D721Med (cell line): ENCODE data around the gene THRA.

Source experiments
- DNase-seq: peaks from one replicate; pipeline ENCODE4 v3.0.0; 2011; ENCODE audit warnings: low spot score; ENCODE audit not compliant: insufficient read length
- FAIRE-seq: peaks from 2 replicates; lab custom pipeline; 2011; peaks lifted over from hg19 to GRCh38; lab: Jason Lieb, UNC
- TF ChIP-seq, protein P1 (sequence below): IDR thresholded peaks from 2 replicates; pipeline ENCODE4 v1.5.1; 2012; ENCODE audit warnings: mild to moderate bottlenecking, control low read depth; ENCODE audit not compliant: insufficient read depth; ENCODE audit errors: missing control alignments

The THRA gene

DNA sequence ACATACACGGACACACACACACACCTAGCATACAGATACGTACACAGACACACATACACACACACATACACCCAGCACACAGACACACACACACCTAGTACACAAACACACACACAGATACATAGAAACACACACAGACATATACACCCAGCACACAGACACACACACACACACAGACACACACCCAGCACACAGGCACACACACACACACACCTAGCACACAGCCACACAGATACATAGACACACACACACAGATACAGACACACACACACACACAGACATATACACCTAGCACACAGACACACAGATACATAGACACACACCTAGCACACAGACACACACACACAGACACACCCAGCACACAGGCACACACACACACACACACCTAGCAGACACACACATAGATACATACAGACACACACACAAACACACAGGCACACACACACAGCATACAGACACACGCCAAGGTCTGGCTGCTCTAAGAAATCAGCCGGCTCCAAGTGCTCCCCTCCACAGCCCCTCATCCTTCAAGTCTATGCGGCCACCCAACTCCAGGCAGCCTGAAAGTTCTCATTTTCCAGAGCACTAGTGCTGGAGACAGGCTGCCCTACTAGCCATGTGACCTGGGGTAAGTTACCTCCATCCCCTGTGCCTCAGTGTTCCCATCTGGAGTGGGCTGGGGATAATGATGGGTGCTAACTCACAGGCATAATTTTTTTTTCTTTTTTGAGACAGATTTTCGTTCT is 24.5 kb downstream of the THRA start:
- DNase-seq (no peak), FAIRE-seq (no peak)
- TF ChIP-seq, protein P1, sequence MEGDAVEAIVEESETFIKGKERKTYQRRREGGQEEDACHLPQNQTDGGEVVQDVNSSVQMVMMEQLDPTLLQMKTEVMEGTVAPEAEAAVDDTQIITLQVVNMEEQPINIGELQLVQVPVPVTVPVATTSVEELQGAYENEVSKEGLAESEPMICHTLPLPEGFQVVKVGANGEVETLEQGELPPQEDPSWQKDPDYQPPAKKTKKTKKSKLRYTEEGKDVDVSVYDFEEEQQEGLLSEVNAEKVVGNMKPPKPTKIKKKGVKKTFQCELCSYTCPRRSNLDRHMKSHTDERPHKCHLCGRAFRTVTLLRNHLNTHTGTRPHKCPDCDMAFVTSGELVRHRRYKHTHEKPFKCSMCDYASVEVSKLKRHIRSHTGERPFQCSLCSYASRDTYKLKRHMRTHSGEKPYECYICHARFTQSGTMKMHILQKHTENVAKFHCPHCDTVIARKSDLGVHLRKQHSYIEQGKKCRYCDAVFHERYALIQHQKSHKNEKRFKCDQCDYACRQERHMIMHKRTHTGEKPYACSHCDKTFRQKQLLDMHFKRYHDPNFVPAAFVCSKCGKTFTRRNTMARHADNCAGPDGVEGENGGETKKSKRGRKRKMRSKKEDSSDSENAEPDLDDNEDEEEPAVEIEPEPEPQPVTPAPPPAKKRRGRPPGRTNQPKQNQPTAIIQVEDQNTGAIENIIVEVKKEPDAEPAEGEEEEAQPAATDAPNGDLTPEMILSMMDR, result no peak

DNA sequence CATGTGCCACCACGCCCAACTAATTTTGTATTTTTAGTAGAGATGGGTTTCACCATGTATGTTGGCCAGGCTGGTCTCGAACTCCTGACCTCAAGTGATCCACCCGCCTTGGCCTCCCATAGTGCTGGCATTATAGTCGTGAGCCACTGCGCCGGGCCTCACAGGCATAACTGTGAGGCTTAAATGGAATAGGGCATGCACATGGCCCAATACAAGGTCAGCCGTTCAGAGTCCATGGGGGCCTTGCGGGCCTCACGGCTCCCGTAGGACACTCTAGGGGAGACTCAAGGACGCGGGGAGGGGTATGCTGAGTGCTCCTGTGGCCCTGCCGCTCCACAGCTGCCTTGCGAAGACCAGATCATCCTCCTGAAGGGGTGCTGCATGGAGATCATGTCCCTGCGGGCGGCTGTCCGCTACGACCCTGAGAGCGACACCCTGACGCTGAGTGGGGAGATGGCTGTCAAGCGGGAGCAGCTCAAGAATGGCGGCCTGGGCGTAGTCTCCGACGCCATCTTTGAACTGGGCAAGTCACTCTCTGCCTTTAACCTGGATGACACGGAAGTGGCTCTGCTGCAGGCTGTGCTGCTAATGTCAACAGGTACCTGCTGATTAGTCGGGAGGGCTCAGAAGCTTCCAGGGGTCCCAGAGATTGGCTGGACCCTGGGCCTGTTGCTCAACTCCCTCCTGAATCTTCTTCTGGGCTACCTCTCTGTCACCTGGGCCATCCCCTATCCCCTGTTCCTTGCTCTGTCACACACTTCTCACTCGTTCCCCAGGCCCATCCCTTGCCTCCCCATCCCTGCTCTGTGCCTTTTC is 25.3 kb downstream of the THRA start:
- TF ChIP-seq, protein P1, result no peak
- FAIRE-seq (no peak), DNase-seq (no peak)

DNA sequence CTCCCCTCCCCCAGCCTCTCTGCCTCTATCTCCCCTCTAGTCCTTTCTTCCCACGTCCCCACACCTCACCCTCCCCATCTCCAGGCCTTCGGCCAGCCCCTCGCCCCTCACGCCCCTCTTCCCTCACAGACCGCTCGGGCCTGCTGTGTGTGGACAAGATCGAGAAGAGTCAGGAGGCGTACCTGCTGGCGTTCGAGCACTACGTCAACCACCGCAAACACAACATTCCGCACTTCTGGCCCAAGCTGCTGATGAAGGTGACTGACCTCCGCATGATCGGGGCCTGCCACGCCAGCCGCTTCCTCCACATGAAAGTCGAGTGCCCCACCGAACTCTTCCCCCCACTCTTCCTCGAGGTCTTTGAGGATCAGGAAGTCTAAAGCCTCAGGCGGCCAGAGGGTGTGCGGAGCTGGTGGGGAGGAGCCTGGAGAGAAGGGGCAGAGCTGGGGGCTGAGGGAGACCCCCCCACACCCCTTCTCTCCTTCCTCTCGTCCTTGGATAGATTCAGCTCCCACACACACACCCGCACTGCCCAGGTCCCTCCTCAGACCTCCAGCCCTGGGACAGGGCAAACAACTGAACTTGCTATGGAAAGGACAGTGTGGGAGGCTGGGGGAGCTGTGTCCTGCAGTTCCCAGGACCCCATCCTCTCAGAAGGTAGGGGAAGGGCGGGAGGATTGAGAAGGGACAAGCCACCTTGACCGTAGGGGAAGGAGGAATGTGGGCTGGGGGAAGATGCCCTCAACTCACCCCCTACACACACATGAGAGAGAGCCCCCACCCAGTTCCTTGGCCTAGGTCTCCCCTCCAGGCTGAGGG is 26.5 kb downstream of the THRA start:
- TF ChIP-seq, protein P1, result no peak
- DNase-seq, result no peak
- no peak for FAIRE-seq

DNA sequence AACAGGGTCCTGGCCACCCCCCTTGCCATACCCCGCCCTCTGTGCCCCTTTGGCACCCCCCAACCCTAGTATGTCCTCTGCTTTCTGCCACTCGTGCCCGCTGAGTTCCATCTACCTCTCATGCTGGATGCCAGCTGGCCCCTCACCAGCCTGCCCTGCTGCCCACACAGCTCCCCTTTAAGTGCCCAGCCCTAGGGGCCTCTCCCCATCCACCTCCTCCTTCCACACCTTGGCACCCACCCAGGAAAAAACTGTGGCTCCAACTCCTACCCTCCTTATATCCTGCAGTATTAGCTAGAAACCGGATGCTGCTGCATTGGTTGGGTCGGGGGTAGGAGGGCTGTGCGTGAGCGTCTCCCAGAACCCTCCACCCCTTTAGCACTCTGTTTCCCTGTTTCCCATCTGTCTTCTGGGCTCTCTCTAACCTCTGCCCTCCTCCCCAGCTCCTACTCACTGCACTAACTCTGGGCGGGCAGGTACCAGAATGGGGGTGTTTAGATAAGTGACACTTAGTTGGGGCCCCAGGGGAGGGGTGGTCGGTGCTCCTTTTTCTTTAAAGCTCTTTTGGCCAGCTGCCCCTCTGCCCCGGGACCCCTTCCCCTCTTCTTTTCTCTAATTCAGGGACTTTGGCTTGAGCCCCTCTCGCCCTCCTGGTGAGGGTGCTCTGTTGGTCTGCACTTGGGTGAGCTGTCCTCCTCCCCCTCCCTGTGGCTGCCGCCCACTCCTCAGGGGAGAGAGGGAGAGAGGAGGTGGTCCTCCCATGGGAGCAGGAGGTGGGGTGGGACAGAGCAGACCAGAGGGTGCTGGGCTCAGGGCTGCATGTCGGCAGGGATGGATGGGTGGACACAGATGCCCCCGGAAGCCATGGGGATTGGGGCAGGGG is 27.7 kb downstream of the THRA start:
- FAIRE-seq (no peak), DNase-seq (no peak)
- TF ChIP-seq, protein P1, result no peak

DNA sequence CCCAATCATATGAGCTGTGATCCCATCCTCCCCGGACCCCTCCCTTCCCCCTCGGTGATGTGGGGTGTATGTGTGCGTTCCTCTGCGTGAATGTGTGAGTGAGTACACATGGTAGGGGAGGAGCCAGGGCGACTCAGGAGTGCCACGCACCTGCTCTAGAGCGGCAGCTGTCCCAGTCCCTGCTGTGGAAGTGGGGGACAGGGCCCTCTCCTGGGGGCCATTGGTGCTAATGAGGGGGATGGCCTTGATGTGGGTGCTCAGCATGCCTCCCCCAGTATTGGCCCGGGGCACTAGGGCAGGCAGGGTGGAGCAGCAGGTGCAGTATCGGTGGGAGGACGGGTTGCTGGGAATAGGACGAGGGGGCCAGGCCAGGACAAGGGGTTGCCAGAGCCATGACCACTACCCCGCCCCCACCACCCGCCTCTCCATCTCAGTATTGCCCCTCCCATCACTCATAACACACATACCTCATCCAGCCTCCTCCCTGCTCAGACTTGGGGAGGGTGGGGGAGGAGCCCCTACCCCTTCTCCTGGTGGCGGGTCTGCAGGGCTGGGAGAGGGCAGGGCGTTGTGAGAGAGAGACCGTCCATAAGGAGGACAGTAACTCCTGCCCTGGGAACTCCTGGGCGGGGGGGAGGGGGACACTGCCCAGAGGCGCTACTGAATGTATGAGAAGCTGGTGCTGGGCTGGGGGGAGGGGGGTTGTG is 29.1 kb downstream of the THRA start:
- DNase-seq (no peak), FAIRE-seq (no peak)
- TF ChIP-seq, protein P1, result no peak

DNA sequence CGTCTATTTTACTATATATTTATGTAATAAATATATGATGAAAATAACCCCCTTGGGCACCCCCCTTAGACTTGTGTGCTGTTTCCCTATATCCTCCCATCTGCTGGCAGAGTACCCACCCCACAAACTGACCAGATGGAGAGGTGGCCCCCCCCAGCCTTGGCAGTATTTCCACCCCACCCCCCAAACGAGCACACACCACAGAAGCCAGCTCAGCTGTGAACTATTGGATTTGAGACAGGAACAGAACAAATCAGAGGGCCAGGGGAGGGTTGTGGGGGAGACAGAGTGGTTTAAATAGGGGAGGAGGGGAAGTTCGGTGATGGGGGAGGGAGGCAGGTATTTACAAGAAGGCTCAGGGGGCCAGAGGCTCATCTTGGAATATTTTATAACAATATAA is 29.8 kb downstream of the THRA start:
- FAIRE-seq (no peak), DNase-seq (no peak)
- TF ChIP-seq, protein P1, result no peak
